ENCODE measurements around the gene GRIN2D. TPM values are rescaled to one million over a fixed set of nuclear protein-coding genes. Genes with fewer than 3 reads are reported as not detected.

GRIN2D gene
- polyA plus RNA-seq, 1 of the 3 experiments (the other 2 are of a cell fraction), result 0.92 TPM

- Histone ChIP-seq H2AFZ (ENCODE audit: low read depth) (no peak overlapping the region), H3K4me2 (no peak overlapping the region), H3F3A (replicated peaks; ENCODE audit: insufficient read depth) (peaks cover 11% of the 10 kb centered on the region), H3K27ac (ENCODE audit: low read depth in 2 of 2, low read length in 1 of 2) (no peak overlapping the region), H3K79me2 (ENCODE audit: insufficient read depth) (peaks cover 7% of the 10 kb centered on the region), H3K36me3 (replicated peaks in 1 of 2; ENCODE audit: control insufficient read depth in 1 of 2, insufficient read depth in 2 of 2, low read length in 1 of 2) (no peaks in the 10 kb centered on the region), H4K20me1 (ENCODE audit: insufficient read depth) (no peaks in the 10 kb centered on the region), H3K4me3 (ENCODE audit: low read depth in 2 of 2, low read length in 1 of 2) (no peak overlapping the region), H3K4me1 (ENCODE audit: control insufficient read depth in 1 of 2, insufficient read depth in 2 of 2, low read depth in 1 of 2, low read length in 1 of 2) (peaks cover 4 to 13% of the 10 kb centered on the region in 2 experiments; a peak in 2 of 4 replicates), H3K27me3 (ENCODE audit: insufficient read depth) (no peaks in the 10 kb centered on the region), H3K9me3 (no peaks in the 10 kb centered on the region), H3K9me2 (no peaks in the 10 kb centered on the region), H3K9ac (no peak overlapping the region)
- DNase-seq, result no peak
- TF ChIP-seq MAX (IDR thresholded peaks at IDR 0.05; ENCODE audit: low read depth), result no peak
- TF ChIP-seq YY1 (IDR thresholded peaks at IDR 0.05; ENCODE audit: low read depth), result no peak
- no peak for TF ChIP-seq NRF1 (IDR thresholded peaks at IDR 0.05; ENCODE audit: low read depth, low read length)
- no peak for TF ChIP-seq RXRA (IDR thresholded peaks at IDR 0.05; ENCODE audit: borderline replicate concordance, low read depth)
- no peak for TF ChIP-seq JUND (IDR thresholded peaks at IDR 0.05)
- TF ChIP-seq SIN3A (IDR thresholded peaks at IDR 0.05; ENCODE audit: borderline replicate concordance, low read depth, low read length), result no peak
- TF ChIP-seq REST (IDR thresholded peaks at IDR 0.05; ENCODE audit: low read depth, low read length), result no peak
- TF ChIP-seq MEF2A (IDR thresholded peaks at IDR 0.05; ENCODE audit: borderline replicate concordance, low read depth), result no peak
- no peak for TF ChIP-seq EZH2phosphoT487 (IDR thresholded peaks at IDR 0.05; ENCODE audit: borderline replicate concordance, low read depth)
- no peak for TF ChIP-seq ELF1 (IDR thresholded peaks at IDR 0.05)
- TF ChIP-seq FOSL2 (IDR thresholded peaks at IDR 0.05; ENCODE audit: borderline replicate concordance, low read depth), result no peak
- no peak for TF ChIP-seq IRF3 (IDR thresholded peaks at IDR 0.05; ENCODE audit: low read depth, low read length)
- TF ChIP-seq GATA2 (CRISPR knock-in tag; IDR thresholded peaks at IDR 0.05), result no peak
- no peak for TF ChIP-seq TAF1 (IDR thresholded peaks at IDR 0.05; ENCODE audit: borderline replicate concordance, low read depth, low read length)
- no peak for TF ChIP-seq USF1 (IDR thresholded peaks at IDR 0.05; ENCODE audit: borderline replicate concordance, low read depth)
- ChIA-PET CTCF (interaction anchor here (1.0 to 1.7 kb wide), 2 partner anchors 11 to 48 kb away, joined by 3 to 5 read pairs; no protein-coding TSS in a partner anchor), POLR2A (interaction anchor here (0.6 kb wide), 1 partner anchor 179 kb away, joined by 4 read pairs; no protein-coding TSS in a partner anchor)
- WGBS (ENCODE audit: low lambda C conversion rate), result 97% methylated on average over 10 of the region's 20 CpGs
Observed at GRCh38 chr19:48441360-48442050, 48.0 kb downstream of the GRIN2D start.
